ENCODE data around the gene CLECL1. TPM values are rescaled to one million over a fixed set of nuclear protein-coding genes. Genes with fewer than 3 reads are reported as not detected.
A peak's percentile ranks its signal among the peaks of the same experiment; 100 is the strongest.

The CLECL1 gene
- total RNA-seq, 2 experiments from 2014 or later = 73.3 to 114 TPM

DNA sequence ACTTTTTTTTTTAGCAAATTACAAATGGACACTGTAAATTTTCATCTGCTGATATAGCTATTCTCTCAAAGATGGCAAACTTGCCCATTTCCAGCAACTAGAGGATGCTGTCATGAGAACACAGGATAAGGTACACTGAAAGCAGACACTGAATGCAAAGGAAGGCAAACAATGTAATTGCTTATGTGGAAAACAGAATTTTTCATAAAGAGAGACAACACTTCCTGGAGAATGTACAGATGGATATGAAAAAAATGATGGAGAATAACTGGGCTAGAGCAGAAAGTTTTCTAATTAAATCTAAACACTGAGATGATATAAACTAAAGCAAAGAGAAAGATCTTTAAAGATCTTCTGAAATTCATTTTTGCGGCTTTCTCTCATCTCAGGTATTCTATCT is 27.2 kb upstream of the CLECL1 start:
- peak overlapping the region; percentile 56 for H3K27ac ChIP-seq (ENCODE audit: low read depth, low read length, poor library complexity, severe bottlenecking)
- no peaks in the 10 kb centered on the region for H4K20me1 ChIP-seq (ENCODE audit: insufficient read depth, low read length)
- H3K4me1 ChIP-seq (ENCODE audit: insufficient read depth, low read length, poor library complexity, severe bottlenecking) = peaks cover 61% of the 10 kb centered on the region
- H3K36me3 ChIP-seq (ENCODE audit: insufficient read depth, low read length) = peaks cover 16% of the 10 kb centered on the region
- H3K4me3 ChIP-seq (ENCODE audit: low read depth, low read length, poor library complexity, severe bottlenecking) = peak overlapping the region; percentile 67
- no peak for DNase-seq (ENCODE audit: low spot score)
- H3K79me2 ChIP-seq (ENCODE audit: insufficient read depth, low read depth, low read length) = peaks cover 38% of the 10 kb centered on the region; the same call in 1 of the 2 replicates
- no peaks in the 10 kb centered on the region for H3K9me2 ChIP-seq (ENCODE audit: insufficient read depth, low read length)
- H3K4me2 ChIP-seq (ENCODE audit: low read length) = peak overlapping the region; percentile 65
- intact Hi-C loops (cut with micrococcal nuclease; ENCODE audit: unreplicated experiment) = no loop called here
- H2AFZ ChIP-seq (ENCODE audit: low read length) = no peak overlapping the region
- POLR2A ChIA-PET = interaction anchor here (0.5 to 4.1 kb wide), 23 partner anchors 8 to 636 kb away, joined by 3 to 40 read pairs (median 5); partner anchors contain the start of genes CLEC2B and CLECL1
- H3K9me3 ChIP-seq (ENCODE audit: low read length) = peaks cover 6% of the 10 kb centered on the region; the same call in 1 of the 2 replicates
- CTCF ChIA-PET (ENCODE audit: unreplicated experiment) = interaction anchor here (1.7 to 1.9 kb wide), 2 partner anchors 17 to 38 kb away, joined by 4 to 5 read pairs; no protein-coding TSS in a partner anchor
- TF ChIP-seq EZH2phosphoT487 (IDR thresholded peaks at IDR 0.05; ENCODE audit: borderline replicate concordance, low read depth, low read length) = no peak
- TF ChIP-seq, protein P1, sequence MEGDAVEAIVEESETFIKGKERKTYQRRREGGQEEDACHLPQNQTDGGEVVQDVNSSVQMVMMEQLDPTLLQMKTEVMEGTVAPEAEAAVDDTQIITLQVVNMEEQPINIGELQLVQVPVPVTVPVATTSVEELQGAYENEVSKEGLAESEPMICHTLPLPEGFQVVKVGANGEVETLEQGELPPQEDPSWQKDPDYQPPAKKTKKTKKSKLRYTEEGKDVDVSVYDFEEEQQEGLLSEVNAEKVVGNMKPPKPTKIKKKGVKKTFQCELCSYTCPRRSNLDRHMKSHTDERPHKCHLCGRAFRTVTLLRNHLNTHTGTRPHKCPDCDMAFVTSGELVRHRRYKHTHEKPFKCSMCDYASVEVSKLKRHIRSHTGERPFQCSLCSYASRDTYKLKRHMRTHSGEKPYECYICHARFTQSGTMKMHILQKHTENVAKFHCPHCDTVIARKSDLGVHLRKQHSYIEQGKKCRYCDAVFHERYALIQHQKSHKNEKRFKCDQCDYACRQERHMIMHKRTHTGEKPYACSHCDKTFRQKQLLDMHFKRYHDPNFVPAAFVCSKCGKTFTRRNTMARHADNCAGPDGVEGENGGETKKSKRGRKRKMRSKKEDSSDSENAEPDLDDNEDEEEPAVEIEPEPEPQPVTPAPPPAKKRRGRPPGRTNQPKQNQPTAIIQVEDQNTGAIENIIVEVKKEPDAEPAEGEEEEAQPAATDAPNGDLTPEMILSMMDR (conservative IDR thresholded peaks at IDR 0.05; ENCODE audit: low read length) = no peak
- TSS peak; percentile 72 for BruUV-seq (replicated peaks)

DNA sequence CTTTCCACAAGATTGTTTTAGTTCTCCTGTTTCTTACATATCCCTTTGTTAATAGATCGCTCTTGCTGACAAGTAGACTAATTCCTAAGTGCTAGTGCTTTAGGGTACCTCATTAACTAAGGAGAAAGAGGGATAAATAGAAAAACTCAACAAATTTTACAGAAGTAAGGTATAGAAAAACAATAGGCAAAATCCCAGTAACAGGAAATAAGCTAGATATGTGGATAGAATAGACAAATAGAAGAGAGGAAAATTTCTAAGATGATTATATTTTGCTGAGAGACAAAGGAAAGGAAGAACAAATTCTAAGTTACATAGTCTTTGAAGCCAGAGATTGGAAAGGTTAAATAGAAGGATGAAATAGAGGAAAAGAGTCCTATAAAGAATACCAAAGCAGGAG is 26.8 kb upstream of the CLECL1 start:
- Histone ChIP-seq H4K20me1 (ENCODE audit: insufficient read depth, low read length) (no peaks in the 10 kb centered on the region), H3K4me2 (ENCODE audit: low read length) (peak overlapping the region; percentile 65), H3K9me3 (ENCODE audit: low read length) (peaks cover 6% of the 10 kb centered on the region; the same call in 1 of the 2 replicates), H3K79me2 (ENCODE audit: insufficient read depth, low read depth, low read length) (peaks cover 38% of the 10 kb centered on the region; the same call in 1 of the 2 replicates), H3K4me1 (ENCODE audit: insufficient read depth, low read length, poor library complexity, severe bottlenecking) (peaks cover 58% of the 10 kb centered on the region), H3K27ac (ENCODE audit: low read depth, low read length, poor library complexity, severe bottlenecking) (peak overlapping the region; percentile 56), H3K36me3 (ENCODE audit: insufficient read depth, low read length) (peaks cover 20% of the 10 kb centered on the region), H3K9me2 (ENCODE audit: insufficient read depth, low read length) (no peaks in the 10 kb centered on the region), H3K4me3 (ENCODE audit: low read depth, low read length, poor library complexity, severe bottlenecking) (peak overlapping the region; percentile 67), H2AFZ (ENCODE audit: low read length) (no peak overlapping the region)
- ChIA-PET POLR2A (interaction anchor here (0.7 to 4.1 kb wide), 11 partner anchors 9 to 636 kb away, joined by 3 to 40 read pairs (median 7); partner anchors contain the start of gene CLECL1), CTCF (ENCODE audit: unreplicated experiment) (interaction anchor here (1.7 to 1.9 kb wide), 2 partner anchors 17 to 38 kb away, joined by 4 to 5 read pairs; no protein-coding TSS in a partner anchor)
- TF ChIP-seq, protein P1 (conservative IDR thresholded peaks at IDR 0.05; ENCODE audit: low read length) = no peak
- TF ChIP-seq EZH2phosphoT487 (IDR thresholded peaks at IDR 0.05; ENCODE audit: borderline replicate concordance, low read depth, low read length) = no peak
- intact Hi-C loops (cut with micrococcal nuclease; ENCODE audit: unreplicated experiment) = loop anchor here (2.0 kb wide), 2 partner anchors 17 to 39 kb away; no protein-coding TSS in a partner anchor
- DNase-seq (ENCODE audit: low spot score) = no peak
- no TSS peak for BruUV-seq (replicated peaks)

DNA sequence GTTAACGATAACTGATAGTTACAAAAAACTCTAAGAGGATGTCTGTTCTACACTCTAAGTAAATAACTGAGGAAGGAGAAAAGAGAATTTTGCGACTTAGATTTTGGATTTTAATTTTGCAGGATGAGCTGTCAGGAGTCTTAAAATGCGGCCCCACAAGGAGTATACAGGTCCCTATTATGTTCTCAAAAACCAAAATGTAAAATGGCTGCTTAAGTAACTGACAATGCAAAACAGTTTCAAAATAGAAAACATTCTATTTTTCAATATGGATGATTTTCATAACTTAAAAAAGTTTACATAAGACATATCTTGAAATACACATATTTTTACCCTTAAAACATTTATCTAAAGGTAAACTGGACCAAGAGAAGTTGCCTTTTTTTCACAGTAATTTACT is 25.2 kb upstream of the CLECL1 start:
- Histone ChIP-seq H4K20me1 (ENCODE audit: insufficient read depth, low read length) (no peaks in the 10 kb centered on the region), H3K9me3 (ENCODE audit: low read length) (peaks cover 6% of the 10 kb centered on the region; the same call in 1 of the 2 replicates), H3K36me3 (ENCODE audit: insufficient read depth, low read length) (peaks cover 35% of the 10 kb centered on the region), H3K9me2 (ENCODE audit: insufficient read depth, low read length) (no peaks in the 10 kb centered on the region), H3K4me1 (ENCODE audit: insufficient read depth, low read length, poor library complexity, severe bottlenecking) (peaks cover 43% of the 10 kb centered on the region), H3K27ac (ENCODE audit: low read depth, low read length, poor library complexity, severe bottlenecking) (peak overlapping the region; percentile 60), H2AFZ (ENCODE audit: low read length) (peak overlapping the region; percentile 69), H3K4me2 (ENCODE audit: low read length) (peak overlapping the region; percentile 65), H3K4me3 (ENCODE audit: low read depth, low read length, poor library complexity, severe bottlenecking) (peak overlapping the region; percentile 67), H3K79me2 (ENCODE audit: insufficient read depth, low read depth, low read length) (peaks cover 38% of the 10 kb centered on the region; the same call in 1 of the 2 replicates)
- POLR2A ChIA-PET = interaction anchor here (0.6 to 4.1 kb wide), 17 partner anchors 8 to 438 kb away, joined by 3 to 40 read pairs (median 5); partner anchors contain the start of gene CLECL1
- intact Hi-C loops (cut with micrococcal nuclease; ENCODE audit: unreplicated experiment) = loop anchor here (2.0 kb wide), 2 partner anchors 15 to 41 kb away; no protein-coding TSS in a partner anchor
- CTCF ChIA-PET (ENCODE audit: unreplicated experiment) = interaction anchor here (0.6 to 1.5 kb wide), 5 partner anchors 11 to 40 kb away, joined by 3 to 4 read pairs (median 3); no protein-coding TSS in a partner anchor
- BruUV-seq (replicated peaks) = no TSS peak
- no peak for DNase-seq (ENCODE audit: low spot score)
- TF ChIP-seq EZH2phosphoT487 (IDR thresholded peaks at IDR 0.05; ENCODE audit: borderline replicate concordance, low read depth, low read length) = no peak
- TF ChIP-seq, protein P1 (conservative IDR thresholded peaks at IDR 0.05; ENCODE audit: low read length) = no peak
